HG02588 (cell line): ENCODE data around the gene SLC7A10.
"Not testable (repeated sequence)": the region's sequence is repeated elsewhere in the genome, so short reads cannot be mapped to it uniquely, and the experiment has no call there.

Experiments used
- ATAC-seq: cut with Tn5 transposase; IDR thresholded peaks from one replicate; pipeline ENCODE4 v1.9.1; 2021; ENCODE audit warnings: mild to moderate bottlenecking, moderate library complexity; ENCODE audit not compliant: unreplicated experiment

The SLC7A10 gene

GRCh38 chr19:33204136-33204973 lies 21.3 kb downstream of the SLC7A10 start:
- no peak for ATAC-seq

- no peak for ATAC-seq
These were observed 22.1 kb downstream of the SLC7A10 start for GRCh38 chr19:33203529-33203928.

DNA sequence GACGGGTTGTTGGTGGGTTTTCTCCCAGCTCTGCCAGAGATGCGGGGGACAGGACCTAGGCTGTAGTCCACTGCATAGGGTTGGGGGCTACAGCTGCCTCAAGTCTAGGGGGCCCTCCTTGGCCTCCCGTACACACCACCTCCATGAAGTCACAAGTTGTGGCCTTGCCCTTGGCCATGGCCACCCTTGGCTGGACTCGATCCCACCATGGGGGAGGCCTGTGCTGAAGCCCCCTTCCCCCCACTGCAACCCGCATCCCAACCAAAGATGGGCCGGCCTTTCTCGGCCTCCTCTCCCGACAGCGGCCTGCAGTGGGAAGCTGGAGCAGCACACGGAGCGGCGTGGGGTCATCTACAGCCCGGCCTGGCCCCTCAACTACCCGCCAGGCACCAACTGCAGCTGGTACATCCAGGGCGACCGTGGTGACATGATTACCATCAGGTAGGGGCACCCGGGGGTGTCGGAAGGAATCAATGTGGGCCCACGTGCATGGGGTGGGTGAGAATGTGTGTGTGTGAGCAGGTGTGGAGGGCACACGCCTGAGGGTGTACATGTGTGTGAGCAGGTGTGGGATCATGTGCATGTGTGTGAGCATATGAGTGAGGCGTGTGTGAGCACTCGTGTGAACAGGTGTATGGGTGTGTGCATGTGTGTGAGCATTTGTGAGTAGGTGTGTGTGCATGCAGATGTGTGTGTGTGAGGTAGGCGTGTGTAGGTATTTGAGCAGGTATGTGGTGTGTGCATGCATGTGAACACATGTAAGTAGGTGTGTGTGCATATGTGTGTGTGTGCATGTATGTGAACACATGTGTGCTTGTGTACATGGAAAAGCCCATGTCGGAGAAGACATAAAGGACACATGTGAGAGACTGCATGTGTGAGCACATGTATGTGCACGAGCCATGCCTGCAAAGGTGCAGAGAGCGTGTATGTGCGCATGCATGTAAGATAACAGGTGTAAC lies 22.8 kb downstream of the SLC7A10 start:
- no peak for ATAC-seq

GRCh38 chr19:33201886-33202545 lies 23.6 kb downstream of the SLC7A10 start:
- ATAC-seq = no peak

GRCh38 chr19:33201473-33201872 lies 24.2 kb downstream of the SLC7A10 start:
- no peak for ATAC-seq

DNA sequence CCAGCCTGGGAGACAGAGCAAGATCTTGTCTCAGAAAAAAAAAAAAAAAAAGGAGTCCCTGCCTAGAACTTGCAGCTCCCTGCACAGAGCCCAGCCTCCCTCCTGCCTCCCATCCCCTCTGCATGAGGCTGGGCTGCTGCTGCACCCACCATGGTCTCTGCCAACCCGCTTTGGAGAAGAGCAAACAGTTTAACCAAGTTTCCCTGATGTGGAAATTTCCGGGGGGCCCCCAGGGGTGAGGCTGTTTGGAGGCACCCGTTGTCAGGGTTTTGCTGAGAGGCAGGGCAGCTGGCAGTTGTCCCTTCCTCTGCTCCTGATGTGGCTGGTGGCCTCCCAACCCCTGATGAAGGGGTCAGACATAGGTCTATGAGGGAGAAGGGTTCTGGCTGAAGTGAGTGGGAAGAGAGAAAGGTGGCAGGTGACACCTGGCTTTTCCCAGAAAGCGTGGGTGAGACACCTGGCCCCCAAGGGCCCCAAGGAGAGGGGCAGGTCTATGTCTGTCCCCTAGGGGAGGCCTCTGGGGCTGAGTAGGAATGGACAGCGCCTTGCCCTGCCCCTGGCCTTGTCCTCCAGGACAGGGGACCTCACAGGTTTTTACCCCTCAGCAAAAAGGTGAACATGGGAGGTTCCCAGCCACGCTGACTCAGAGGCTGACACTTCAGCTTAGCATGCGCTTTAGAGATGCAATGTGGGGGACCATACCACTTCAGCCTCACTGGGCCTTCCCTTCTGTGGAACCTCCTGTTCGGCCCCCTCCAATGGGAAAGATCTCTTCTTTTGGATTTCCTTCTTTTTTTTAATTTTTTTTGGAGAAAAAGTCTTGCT lies 26.0 kb downstream of the SLC7A10 start:
- no peak for ATAC-seq

- no peak for ATAC-seq
These were observed 27.5 kb downstream of the SLC7A10 start for GRCh38 chr19:33198169-33198568.

GRCh38 chr19:33197591-33198000 lies 28.1 kb downstream of the SLC7A10 start:
- ATAC-seq = no peak

DNA sequence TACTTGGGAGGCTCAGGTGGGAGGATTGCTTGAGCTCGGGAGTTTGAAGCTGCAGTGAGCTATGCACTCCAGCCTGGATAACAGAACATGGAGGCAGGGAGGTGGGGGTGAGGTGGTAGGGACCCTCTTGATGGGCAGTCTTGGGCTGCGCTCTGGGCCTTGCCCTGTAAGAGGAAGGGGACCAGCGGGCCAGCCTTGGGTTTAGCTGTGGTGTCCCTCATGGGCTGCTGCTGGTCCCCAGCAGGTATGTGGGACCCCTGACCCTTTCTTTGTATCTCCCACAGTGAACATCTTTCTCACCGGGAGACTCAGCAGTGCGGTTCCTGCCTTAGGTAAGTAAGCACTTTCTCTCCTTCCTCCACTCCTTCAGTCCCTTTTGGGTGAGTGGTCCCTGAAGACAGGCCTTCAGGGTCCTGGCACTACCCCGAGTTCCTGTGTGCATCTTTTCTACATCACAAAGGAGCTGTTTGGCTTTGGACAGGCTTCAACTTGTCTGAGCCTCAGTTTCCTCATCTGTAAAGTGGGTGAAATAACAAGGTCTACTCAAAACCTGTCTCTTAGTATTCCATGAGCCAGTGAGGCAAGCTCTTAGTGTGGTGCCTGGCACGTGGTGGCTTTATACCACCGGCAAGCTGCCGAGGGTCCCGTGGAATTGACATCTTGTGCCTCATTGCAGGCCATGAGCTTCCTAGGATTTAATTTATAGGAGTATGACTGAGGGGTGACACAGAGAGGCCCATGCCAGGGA lies 29.0 kb downstream of the SLC7A10 start:
- no peak for ATAC-seq

GRCh38 chr19:33195645-33196347 lies 29.9 kb downstream of the SLC7A10 start:
- no peak for ATAC-seq

GRCh38 chr19:33194886-33195644 lies 30.6 kb downstream of the SLC7A10 start:
- no peak for ATAC-seq

DNA sequence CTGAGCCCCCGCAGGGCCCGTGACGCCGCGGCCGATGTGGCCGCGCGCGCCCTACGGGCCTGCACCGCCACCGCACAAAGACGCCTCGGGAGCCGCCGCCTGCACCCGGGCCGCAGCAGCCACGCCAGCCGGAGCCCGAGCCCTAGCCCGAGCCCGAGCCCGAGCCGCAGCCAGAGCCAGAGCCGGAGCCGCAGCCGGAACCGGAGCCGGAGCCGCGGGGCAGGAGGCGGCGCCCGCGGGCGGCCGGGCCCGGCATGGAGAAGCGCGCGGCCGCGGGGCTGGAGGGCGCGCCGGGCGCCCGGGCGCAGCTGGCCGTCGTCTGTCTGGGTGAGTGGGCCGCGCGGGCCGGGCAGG lies 31.1 kb downstream of the SLC7A10 start:
- no peak for ATAC-seq

DNA sequence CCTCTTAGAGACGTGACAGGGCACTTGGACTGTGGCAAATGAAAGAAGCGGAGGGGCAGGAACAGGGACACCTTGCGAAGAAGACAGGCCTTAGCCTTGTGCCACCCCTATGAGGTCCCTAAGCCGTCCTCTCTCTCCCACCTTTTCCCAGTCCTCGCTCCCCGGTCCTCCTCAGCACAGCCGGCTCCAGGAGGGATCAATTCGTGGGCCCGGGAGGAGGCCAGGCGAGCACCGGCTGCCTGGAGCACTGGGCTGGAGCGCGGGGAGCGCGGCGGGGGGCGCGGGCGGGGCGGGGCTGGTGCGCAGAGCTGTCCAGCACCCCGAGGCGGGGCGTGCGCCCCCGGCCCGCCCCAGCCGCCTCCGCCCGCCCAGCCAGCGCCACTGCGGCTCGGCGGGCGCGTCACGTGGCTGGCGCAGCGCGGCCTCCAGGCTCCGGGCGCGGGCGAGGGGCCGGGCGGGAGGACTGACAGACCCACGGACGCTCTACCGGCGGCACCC lies 31.7 kb downstream of the SLC7A10 start, which contains the start of gene LRP3:
Gene LRP3, plus strand, starts transcription at position 466 of the 498 bp plus-strand sequence. CDS start 456 bp downstream, outside the sequence.
- no peak for ATAC-seq

- no peak for ATAC-seq
These were observed 32.3 kb downstream of the SLC7A10 start for GRCh38 chr19:33193269-33193864.

GRCh38 chr19:33192010-33192409 lies 33.6 kb downstream of the SLC7A10 start:
- no peak for ATAC-seq

- ATAC-seq = no peak
These were observed 34.1 kb downstream of the SLC7A10 start for GRCh38 chr19:33191501-33191900.

- ATAC-seq = not testable (repeated sequence)
These were observed 34.6 kb downstream of the SLC7A10 start for GRCh38 chr19:33191092-33191491.

- ATAC-seq = no peak
These were observed 36.2 kb downstream of the SLC7A10 start for GRCh38 chr19:33189453-33189852.
